ENCODE measurements around the gene ZNF684. TPM values are rescaled to one million over a fixed set of nuclear protein-coding genes. Genes with fewer than 3 reads are reported as not detected.

Gene ZNF684
- total RNA-seq, 4 donors from 2014 or later: 5.3 to 9.0 (median 6.4) TPM

GRCh38 chr1:40593449-40594186, 62.2 kb downstream of the ZNF684 start:
- no peak overlapping the region for H3K27ac ChIP-seq
- 49% methylated on average over 8 of the region's 8 CpGs for WGBS, 2 donors
- TF ChIP-seq POLR2A (IDR thresholded peaks at IDR 0.05) (no peak), EP300 (IDR thresholded peaks at IDR 0.05) (no peak), CTCF (IDR thresholded peaks at IDR 0.05) (no peak)
- no peak for DNase-seq (ENCODE audit: low spot score in 2 of 2)
- H3K9me3 ChIP-seq: no peaks in the 10 kb centered on the region
- H3K36me3 ChIP-seq: no peaks in the 10 kb centered on the region
- H3K4me3 ChIP-seq: no peak overlapping the region
- no peaks in the 10 kb centered on the region for H3K4me1 ChIP-seq
- H3K27me3 ChIP-seq: no peaks in the 10 kb centered on the region

- WGBS, 2 donors: 60 to 64% methylated on average over 3 of the region's 3 CpGs
- Histone ChIP-seq H3K27ac (no peak overlapping the region), H3K4me1 (no peaks in the 10 kb centered on the region), H3K4me3 (no peak overlapping the region), H3K9me3 (no peaks in the 10 kb centered on the region), H3K27me3 (no peaks in the 10 kb centered on the region), H3K36me3 (no peaks in the 10 kb centered on the region)
- TF ChIP-seq POLR2A (IDR thresholded peaks at IDR 0.05): no peak
- no peak for TF ChIP-seq CTCF (IDR thresholded peaks at IDR 0.05)
- no peak for TF ChIP-seq EP300 (IDR thresholded peaks at IDR 0.05)
- no peak for DNase-seq (ENCODE audit: low spot score in 2 of 2)
Measured at GRCh38 chr1:40594187-40594531, 62.7 kb downstream of the ZNF684 start.

DNA sequence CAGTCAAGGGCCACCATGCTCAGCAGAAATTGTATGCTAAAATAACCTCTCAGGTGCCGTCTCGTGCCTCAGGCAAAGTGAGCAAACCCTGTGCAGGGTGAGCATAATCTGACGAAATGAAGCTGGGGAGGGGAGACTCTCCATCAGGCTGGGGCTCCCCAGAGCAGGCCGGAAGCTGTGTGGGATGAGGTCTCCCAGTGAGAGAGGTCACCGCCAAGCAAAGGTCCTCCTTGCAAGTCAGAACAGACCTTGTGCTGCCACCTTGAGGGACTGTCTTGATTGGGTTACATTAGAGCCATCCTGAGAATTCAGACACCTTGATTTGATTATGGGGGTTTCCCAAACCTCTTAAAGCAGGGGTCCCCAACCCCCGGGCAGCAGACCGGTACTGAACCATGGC, 64.2 kb downstream of the ZNF684 start:
- Histone ChIP-seq H3K27ac (no peak overlapping the region), H3K4me3 (no peak overlapping the region), H3K27me3 (no peaks in the 10 kb centered on the region), H3K4me1 (no peaks in the 10 kb centered on the region), H3K9me3 (no peaks in the 10 kb centered on the region), H3K36me3 (no peaks in the 10 kb centered on the region)
- WGBS, 2 donors: 78 to 93% methylated on average over 6 to 7 of the region's 7 CpGs
- no peak for DNase-seq (ENCODE audit: low spot score in 2 of 2)
- no peak for TF ChIP-seq EP300 (IDR thresholded peaks at IDR 0.05)
- TF ChIP-seq POLR2A (IDR thresholded peaks at IDR 0.05): no peak
- TF ChIP-seq CTCF (IDR thresholded peaks at IDR 0.05): no peak

Small RNA genes lying within 50 kb of the gene (small RNA-seq; reads per million reads assigned to genes)
- not detected for gene AL356379.1

Other genes starting within 250 kb of the ZNF684 start
- gene COL9A2, start 214.4 kb upstream of the ZNF684 start, total RNA-seq: 1 to 10 TPM; 3.3 to 8.8 (median 7.0) TPM
- 10 to 100 TPM; 36.7 to 55.2 (median 45.1) TPM for gene SMAP2, start 157.9 kb upstream of the ZNF684 start, total RNA-seq
- 1 to 10 TPM in 2 of 4 donors, under 1 TPM in 2; 0.39 to 2.3 (median 1.3) TPM for gene ZFP69B, start 81.2 kb upstream of the ZNF684 start, total RNA-seq
- 1 to 10 TPM; 1.7 to 7.6 (median 3.4) TPM for gene ZFP69, start 54.3 kb upstream of the ZNF684 start, total RNA-seq
- gene EXO5, start 22.9 kb upstream of the ZNF684 start, total RNA-seq: 1 to 10 TPM; 2.0 to 6.5 (median 4.6) TPM
- gene RIMS3, start 134.0 kb downstream of the ZNF684 start, total RNA-seq: 1 to 10 TPM; 2.1 to 6.9 (median 4.0) TPM
- 10 to 100 TPM; 30.3 to 36.3 (median 33.3) TPM for gene NFYC, start 160.1 kb downstream of the ZNF684 start, total RNA-seq

Data from tibial nerve (tissue), 4 donors.